Kidney (tissue), 14 donors: ENCODE results near the gene CDC26. TPM values are rescaled to one million over a fixed set of nuclear protein-coding genes. Genes with fewer than 3 reads are reported as not detected.
"Not testable (repeated sequence)": the region's sequence is repeated elsewhere in the genome, so short reads cannot be mapped to it uniquely, and the experiment has no call there.

Experiments
- DNase-seq, 5 donors: peaks; one replicate each; pipeline ENCODE4 v3.0.0-alpha.2; 2013 to 2020
- FAIRE-seq: peaks from 2 replicates; lab custom pipeline; 2012; peaks lifted over from hg19 to GRCh38; lab: Jason Lieb, UNC
- H3K27ac ChIP-seq, 2 donors: one replicate each; pipeline ENCODE4 v1.7.0; 2013; ENCODE audit warnings: low read depth in 2 of 2, low read length in 2 of 2, inconsistent platforms in 1 of 2
- H3K27me3 ChIP-seq: one replicate; pipeline ENCODE4 v1.7.1; 2013; ENCODE audit warnings: low read length, inconsistent platforms; ENCODE audit not compliant: control insufficient read depth, insufficient read depth
- H3K36me3 ChIP-seq, 3 donors: one replicate each; pipeline versions ENCODE4 v1.7.0 to v1.7.1; 2013; ENCODE audit warnings: low read length in 3 of 3, control low read depth in 1 of 3, inconsistent platforms in 1 of 3; ENCODE audit not compliant: insufficient read depth in 3 of 3, control insufficient read depth in 2 of 3
- H3K4me1 ChIP-seq, 3 donors: one replicate each; pipeline versions ENCODE4 v1.7.0 to v1.7.1; 2013; ENCODE audit warnings: low read length in 3 of 3, inconsistent platforms in 1 of 3, low read depth in 1 of 3; ENCODE audit not compliant: control insufficient read depth in 2 of 3, insufficient read depth in 2 of 3
- H3K4me3 ChIP-seq, 3 donors: one replicate each; pipeline versions ENCODE4 v1.7.0 to v1.8.1; 2013; ENCODE audit warnings: low read length in 3 of 3, control low read depth in 1 of 3, inconsistent platforms in 1 of 3
- H3K9ac ChIP-seq, 3 donors: one replicate each; pipeline versions ENCODE4 v1.7.0 to v1.7.1; 2013; ENCODE audit warnings: low read length in 3 of 3, control low read depth in 1 of 3, inconsistent platforms in 1 of 3
- H3K9me3 ChIP-seq, 3 donors: one replicate each; pipeline versions ENCODE4 v1.7.0 to v1.7.1; 2013; ENCODE audit warnings: low read length in 3 of 3, control low read depth in 1 of 3, inconsistent platforms in 1 of 3; ENCODE audit not compliant: control insufficient read depth in 2 of 3, insufficient read depth in 1 of 3
- CTCF ChIP-seq: IDR thresholded peaks from 3 replicates; pipeline ENCODE4 v1.5.1; 2012; ENCODE audit warnings: mild to moderate bottlenecking, moderate library complexity, borderline replicate concordance; ENCODE audit not compliant: insufficient read depth; ENCODE audit errors: extremely low read depth
- intact Hi-C: fragments of 100-400 bp; cut with DNase I; formaldehyde crosslinking; loops from one replicate; pipeline ENCODE4 v1.11.1; 2022
- polyA plus RNA-seq: library from polyadenylated mRNA; stranded (reverse); fragments of 350-450 nt; fragmentation: Illumina TruSeq; extraction: RNeasy Lipid Tissue Mini Kit (QIAGEN cat#74804); gene quantifications from one replicate; pipeline ENCODE4 v1.2.3, GENCODE V29; 2014; ENCODE audit warnings: low read depth, low replicate concordance; ENCODE audit not compliant: insufficient read depth
- total RNA-seq: library from RNA; stranded (reverse); fragmentation: NEBNext Ultra II Directional; extraction: Animal tissue kit (Norgen Biotek cat#: 25700); gene quantifications from one replicate; pipeline ENCODE4 v1.2.1, GENCODE V29; 2021
- donor health status: control.
- donor health status: control.
- donor health status: control.
- donor health status: control.
- donor health status: control.
- donor health status: DM: yes; HTN: yes; CAD: no.
- donor health status: Normal renal cell carcinoma (clear cell type).

CDC26 gene
- total and polyA plus RNA-seq, 2 donors from 2014 or later = 28.5 to 76.2 TPM

- no peak for DNase-seq
- FAIRE-seq = no peak
- Histone ChIP-seq H3K27ac (no peak overlapping the region), H3K9ac (no peak overlapping the region), H3K9me3 (no peaks in the 10 kb centered on the region), H3K4me1 (no peaks in the 10 kb centered on the region), H3K36me3 (no peaks in the 10 kb centered on the region), H3K4me3 (no peak overlapping the region), H3K27me3 (no peaks in the 10 kb centered on the region)
- no peak for TF ChIP-seq CTCF
- intact Hi-C loops = no loop called here
Observed at GRCh38 chr9:113241161-113241560, 34.2 kb downstream of the CDC26 start.

- no peak overlapping the region for H3K4me3 ChIP-seq
- no peak overlapping the region for H3K9ac ChIP-seq
- no peaks in the 10 kb centered on the region for H3K36me3 ChIP-seq
- H3K4me1 ChIP-seq = no peaks in the 10 kb centered on the region
- FAIRE-seq (no peak), DNase-seq (no peak)
- intact Hi-C loops = no loop called here
- no peak for TF ChIP-seq CTCF
- H3K9me3 ChIP-seq = no peaks in the 10 kb centered on the region
- no peak overlapping the region for H3K27ac ChIP-seq
- no peaks in the 10 kb centered on the region for H3K27me3 ChIP-seq
Observed at GRCh38 chr9:113238859-113239232, 36.5 kb downstream of the CDC26 start.

- Histone ChIP-seq H3K9me3 (no peaks in the 10 kb centered on the region), H3K9ac (no peak overlapping the region), H3K4me3 (no peak overlapping the region), H3K27me3 (no peaks in the 10 kb centered on the region), H3K36me3 (no peaks in the 10 kb centered on the region), H3K27ac (no peak overlapping the region), H3K4me1 (no peaks in the 10 kb centered on the region)
- no peak for FAIRE-seq
- no peak for TF ChIP-seq CTCF
- DNase-seq = no peak
- intact Hi-C loops = no loop called here
Observed at GRCh38 chr9:113238202-113238858, 37.0 kb downstream of the CDC26 start.

GRCh38 chr9:113237026-113237425 lies 38.3 kb downstream of the CDC26 start:
- H3K27me3 ChIP-seq = no peaks in the 10 kb centered on the region
- intact Hi-C loops = no loop called here
- H3K27ac ChIP-seq = no peak overlapping the region
- FAIRE-seq (no peak), DNase-seq (no peak)
- no peaks in the 10 kb centered on the region for H3K9me3 ChIP-seq
- no peak overlapping the region for H3K9ac ChIP-seq
- H3K4me3 ChIP-seq = no peak overlapping the region
- TF ChIP-seq CTCF = no peak
- H3K36me3 ChIP-seq = no peaks in the 10 kb centered on the region
- no peaks in the 10 kb centered on the region for H3K4me1 ChIP-seq

GRCh38 chr9:113235701-113236255 lies 39.6 kb downstream of the CDC26 start:
- not testable (repeated sequence) for DNase-seq

More at GRCh38 chr9:113235701-113236255, 39.6 kb downstream of the CDC26 start:
- H3K9me3 ChIP-seq, intact Hi-C loops, H3K4me1 ChIP-seq, FAIRE-seq, H3K27me3 ChIP-seq, H3K4me3 ChIP-seq, H3K27ac ChIP-seq, H3K36me3 ChIP-seq, H3K9ac ChIP-seq: not testable (repeated sequence)
